ENCODE measurements around the gene CREB1.

- TF ChIP-seq POLR2A (IDR thresholded peaks at IDR 0.05; ENCODE audit: low read length) (no peak), GATA1 (IDR thresholded peaks at IDR 0.05; ENCODE audit: low read depth, low read length) (no peak)
Observed at GRCh38 chr2:207640160-207640559, 110.4 kb downstream of the CREB1 start.

All from erythroblast (primary cell).